ENCODE measurements around the gene RAP1GAP2. TPM values are rescaled to one million over a fixed set of nuclear protein-coding genes. Genes with fewer than 3 reads are reported as not detected.
A peak's percentile ranks its signal among the peaks of the same experiment; 100 is the strongest.

The RAP1GAP2 gene
- total and polyA plus RNA-seq, 7 donors, result 4.8 to 14.7 (median 12.5) TPM

DNA sequence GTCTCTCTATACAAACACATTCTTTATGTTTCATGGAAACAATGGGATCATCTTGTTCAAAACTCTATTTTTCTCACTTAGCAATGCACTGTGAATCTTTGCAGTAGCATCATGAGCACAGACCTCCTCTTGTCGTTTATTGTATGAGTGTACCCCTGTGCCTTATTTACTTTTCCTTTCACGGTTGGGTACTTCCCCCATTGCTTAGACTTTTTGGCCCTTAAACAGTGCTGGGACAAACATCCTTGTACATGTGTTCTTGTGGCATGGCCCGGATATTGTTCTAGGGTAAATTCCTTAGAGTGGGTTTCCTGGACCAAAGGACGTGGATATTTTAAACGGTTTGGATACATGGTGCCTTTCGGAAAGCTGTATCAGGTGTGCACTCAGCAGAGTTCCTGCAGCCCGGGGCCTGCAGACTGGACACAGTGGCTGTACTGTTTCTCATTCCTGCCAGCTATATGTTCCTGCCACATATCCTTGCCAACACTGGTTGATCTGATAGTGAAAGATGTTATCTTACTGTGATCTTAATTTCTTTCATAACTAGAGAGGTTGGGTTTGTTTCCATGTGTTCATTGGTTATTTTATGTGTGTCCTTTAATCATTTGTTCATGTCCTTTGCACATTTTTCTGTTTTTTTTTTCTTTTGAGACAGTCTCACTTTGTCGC, 156.1 kb downstream of the RAP1GAP2 start:
- no peak overlapping the region for H3K27ac ChIP-seq
- no peaks in the 10 kb centered on the region for H3K36me3 ChIP-seq
- TF ChIP-seq, protein P1, sequence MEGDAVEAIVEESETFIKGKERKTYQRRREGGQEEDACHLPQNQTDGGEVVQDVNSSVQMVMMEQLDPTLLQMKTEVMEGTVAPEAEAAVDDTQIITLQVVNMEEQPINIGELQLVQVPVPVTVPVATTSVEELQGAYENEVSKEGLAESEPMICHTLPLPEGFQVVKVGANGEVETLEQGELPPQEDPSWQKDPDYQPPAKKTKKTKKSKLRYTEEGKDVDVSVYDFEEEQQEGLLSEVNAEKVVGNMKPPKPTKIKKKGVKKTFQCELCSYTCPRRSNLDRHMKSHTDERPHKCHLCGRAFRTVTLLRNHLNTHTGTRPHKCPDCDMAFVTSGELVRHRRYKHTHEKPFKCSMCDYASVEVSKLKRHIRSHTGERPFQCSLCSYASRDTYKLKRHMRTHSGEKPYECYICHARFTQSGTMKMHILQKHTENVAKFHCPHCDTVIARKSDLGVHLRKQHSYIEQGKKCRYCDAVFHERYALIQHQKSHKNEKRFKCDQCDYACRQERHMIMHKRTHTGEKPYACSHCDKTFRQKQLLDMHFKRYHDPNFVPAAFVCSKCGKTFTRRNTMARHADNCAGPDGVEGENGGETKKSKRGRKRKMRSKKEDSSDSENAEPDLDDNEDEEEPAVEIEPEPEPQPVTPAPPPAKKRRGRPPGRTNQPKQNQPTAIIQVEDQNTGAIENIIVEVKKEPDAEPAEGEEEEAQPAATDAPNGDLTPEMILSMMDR (IDR thresholded peaks at IDR 0.05), result no peak
- TF ChIP-seq POLR2A (IDR thresholded peaks at IDR 0.05) (no peak), EP300 (IDR thresholded peaks at IDR 0.05) (no peak), POLR2AphosphoS5 (IDR thresholded peaks at IDR 0.05) (no peak)
- no peaks in the 10 kb centered on the region for H3K27me3 ChIP-seq
- 64 to 77% methylated on average over 8 of the region's 8 CpGs for WGBS, 2 donors
- peak; percentile 4 for DNase-seq
- intact Hi-C loops (cut with DNase I), result no loop called here
- no peaks in the 10 kb centered on the region for H3K9me3 ChIP-seq
- H3K4me1 ChIP-seq, result no peaks in the 10 kb centered on the region
- H3K4me3 ChIP-seq, result no peak overlapping the region

DNA sequence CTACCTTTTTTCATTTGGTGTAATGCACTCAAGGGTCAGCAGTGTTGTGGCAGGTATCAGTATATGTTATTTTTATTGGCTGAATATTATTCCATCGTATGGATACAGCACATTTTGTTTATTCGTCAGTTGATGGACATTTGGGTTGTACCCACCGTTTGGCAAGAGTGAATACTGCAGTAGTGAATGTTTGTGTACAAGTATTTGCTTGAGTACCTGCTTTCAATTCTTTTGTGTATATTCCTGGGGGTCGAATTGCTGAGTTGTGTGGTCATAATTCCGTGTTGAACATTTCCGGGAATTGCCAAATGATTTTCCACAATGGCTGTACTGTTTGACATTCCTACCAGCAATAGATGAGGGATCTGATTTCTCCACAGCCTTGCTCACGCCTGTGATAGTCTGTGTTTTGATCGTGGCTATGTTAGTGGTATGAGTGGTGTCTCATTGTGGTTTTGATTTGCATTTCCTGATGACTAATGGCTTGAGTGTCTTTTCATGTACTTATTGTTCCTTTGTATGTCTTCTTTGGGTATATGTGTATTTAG, 158.7 kb downstream of the RAP1GAP2 start:
- DNase-seq, result peak; percentile 12
- intact Hi-C loops (cut with DNase I), result no loop called here

DNA sequence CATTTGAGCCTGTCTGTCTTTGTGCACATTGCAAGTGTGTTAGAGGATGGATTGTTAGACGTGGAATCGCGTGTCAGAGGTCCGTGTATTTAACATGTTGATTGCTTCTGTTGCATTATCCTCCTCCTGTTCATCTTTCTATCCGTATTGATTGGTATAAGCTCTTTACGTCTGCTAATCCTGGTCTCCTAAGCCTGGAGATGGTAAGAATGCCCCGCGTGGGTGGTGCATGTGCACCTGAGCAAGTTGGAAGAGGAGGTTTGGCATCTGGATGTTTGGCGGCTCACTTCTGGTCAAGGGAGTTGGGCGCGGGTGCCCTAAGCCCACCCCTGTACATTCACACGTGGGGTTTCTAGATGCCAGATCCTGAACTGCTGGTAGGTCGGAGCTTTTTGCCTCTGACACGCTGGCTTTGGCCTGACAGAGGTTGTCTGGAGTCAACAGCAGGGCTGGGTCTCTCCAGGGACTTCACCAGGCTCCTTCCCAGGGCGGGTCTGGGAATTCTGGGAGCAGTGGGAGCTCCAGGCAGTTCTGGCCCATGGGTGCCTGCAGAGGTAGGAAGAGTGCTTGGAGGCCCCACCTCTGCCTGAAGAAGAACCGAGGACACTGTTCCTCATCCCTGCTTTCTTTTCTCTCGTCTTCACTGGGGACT, 159.8 kb downstream of the RAP1GAP2 start:
- 90 to 92% methylated on average over 17 of the region's 17 CpGs for WGBS, 2 donors

More for the DNA sequence above, 158.7 kb downstream of the RAP1GAP2 start:
- no peak for TF ChIP-seq POLR2AphosphoS5 (IDR thresholded peaks at IDR 0.05)
- TF ChIP-seq, protein P1 (IDR thresholded peaks at IDR 0.05), result no peak
- no peak for TF ChIP-seq EP300 (IDR thresholded peaks at IDR 0.05)
- no peak for TF ChIP-seq POLR2A (IDR thresholded peaks at IDR 0.05)
- peaks cover 0 to 2% (median 0%) of the 10 kb centered on the region in 4 donors for H3K4me1 ChIP-seq
- H3K36me3 ChIP-seq, result no peaks in the 10 kb centered on the region
- H3K27me3 ChIP-seq, result no peaks in the 10 kb centered on the region
- H3K9me3 ChIP-seq, result no peaks in the 10 kb centered on the region
- H3K4me3 ChIP-seq, result no peak overlapping the region
- 58 to 62% methylated on average over 8 of the region's 8 CpGs for WGBS, 2 donors
- H3K27ac ChIP-seq, result no peak overlapping the region

DNA sequence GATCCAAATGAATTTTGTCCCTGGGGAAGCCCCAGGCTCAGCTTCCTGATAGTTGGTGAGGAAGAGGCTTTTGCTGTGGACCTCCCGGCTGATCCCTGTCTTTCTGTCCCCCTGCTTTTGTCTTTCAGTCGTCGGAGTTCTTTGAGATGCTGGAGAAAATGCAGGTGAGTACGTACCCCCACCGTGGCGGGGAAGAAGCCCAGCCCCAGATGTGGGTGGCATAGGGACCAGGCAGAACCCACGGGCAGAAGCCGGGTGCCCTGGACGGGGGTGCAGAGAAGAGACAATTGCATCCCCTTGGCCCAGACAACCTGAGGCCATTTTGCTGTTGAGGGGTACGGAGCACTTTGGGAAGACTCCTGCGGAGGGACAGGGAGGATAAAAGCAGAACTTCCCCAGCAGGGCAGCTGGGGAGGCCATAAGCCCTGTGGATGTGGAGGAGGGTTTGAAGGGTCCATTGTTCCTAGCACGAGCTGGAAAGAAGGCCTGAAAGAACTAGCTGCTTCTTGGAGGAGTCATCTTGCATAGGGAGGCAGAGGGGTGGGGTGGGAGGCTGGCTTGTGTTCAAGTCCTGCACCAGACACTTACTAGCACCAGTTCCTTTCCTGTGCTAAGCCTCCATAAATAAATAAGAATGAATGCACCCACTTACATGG, 161.5 kb downstream of the RAP1GAP2 start:
- Histone ChIP-seq H3K4me1 (peaks cover 0 to 4% (median 1%) of the 10 kb centered on the region in 4 donors), H3K36me3 (no peaks in the 10 kb centered on the region), H3K27me3 (no peaks in the 10 kb centered on the region), H3K4me3 (no peak overlapping the region), H3K9me3 (no peaks in the 10 kb centered on the region), H3K27ac (no peak overlapping the region)
- intact Hi-C loops (cut with DNase I), result no loop called here
- peak; percentile 50 for DNase-seq
- no peak for TF ChIP-seq POLR2AphosphoS5 (IDR thresholded peaks at IDR 0.05)
- 93 to 95% methylated on average over 12 of the region's 12 CpGs for WGBS, 2 donors

More for the DNA sequence above, 159.8 kb downstream of the RAP1GAP2 start:
- no peaks in the 10 kb centered on the region for H3K27me3 ChIP-seq
- no peak overlapping the region for H3K4me3 ChIP-seq
- intact Hi-C loops (cut with DNase I), result no loop called here
- DNase-seq, result peak; percentile 54
- peaks cover 0 to 4% (median 1%) of the 10 kb centered on the region in 4 donors for H3K4me1 ChIP-seq
- no peak overlapping the region for H3K27ac ChIP-seq
- no peaks in the 10 kb centered on the region for H3K9me3 ChIP-seq
- TF ChIP-seq, protein P1 (IDR thresholded peaks at IDR 0.05), result no peak
- no peak for TF ChIP-seq EP300 (IDR thresholded peaks at IDR 0.05)
- TF ChIP-seq POLR2A (IDR thresholded peaks at IDR 0.05), result no peak
- TF ChIP-seq POLR2AphosphoS5 (IDR thresholded peaks at IDR 0.05), result no peak
- H3K36me3 ChIP-seq, result no peaks in the 10 kb centered on the region

DNA sequence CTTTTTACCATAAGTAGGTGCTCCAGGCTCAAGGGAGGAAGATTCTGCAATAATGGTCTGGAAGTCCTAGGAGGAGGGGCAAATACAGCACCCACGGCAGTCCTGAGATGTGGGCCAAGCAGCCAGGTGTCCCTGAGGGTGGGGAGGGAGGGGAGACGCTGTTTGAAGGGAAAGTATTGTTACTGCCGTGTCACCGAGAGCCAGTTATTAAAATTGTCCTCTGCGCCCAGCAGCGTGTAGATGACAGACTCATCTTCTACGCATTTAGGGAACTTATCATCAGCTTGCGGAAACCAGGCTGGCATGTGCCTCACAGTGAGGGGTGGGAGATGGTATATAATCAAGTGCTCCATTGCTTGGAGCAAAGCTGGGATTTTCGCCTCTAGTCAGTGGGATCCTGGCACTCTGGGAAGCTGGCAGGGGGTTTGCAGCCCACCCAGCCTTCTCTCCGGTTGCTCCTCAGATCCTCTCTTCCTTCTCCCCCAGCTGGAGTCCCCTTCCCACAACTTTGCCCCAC, 162.5 kb downstream of the RAP1GAP2 start:
- Histone ChIP-seq H3K27ac (no peak overlapping the region), H3K9me3 (no peaks in the 10 kb centered on the region)
- 84 to 85% methylated on average over 10 of the region's 10 CpGs for WGBS, 2 donors

More for the DNA sequence above, 162.5 kb downstream of the RAP1GAP2 start:
- Histone ChIP-seq H3K27me3 (no peaks in the 10 kb centered on the region), H3K4me3 (no peak overlapping the region), H3K4me1 (peaks cover 0 to 4% (median 1%) of the 10 kb centered on the region in 4 donors), H3K36me3 (no peaks in the 10 kb centered on the region)
- DNase-seq, result peak; percentile 39
- intact Hi-C loops (cut with DNase I), result no loop called here
- TF ChIP-seq EP300 (IDR thresholded peaks at IDR 0.05) (no peak), POLR2AphosphoS5 (IDR thresholded peaks at IDR 0.05) (no peak), POLR2A (IDR thresholded peaks at IDR 0.05) (no peak)
- TF ChIP-seq, protein P1 (IDR thresholded peaks at IDR 0.05), result no peak

All from sigmoid colon (tissue), 7 donors.